ENCODE results near the gene CRHR1.

CRHR1 gene

GRCh38 chr17:45824901-45825492, 40.9 kb downstream of the CRHR1 start:
- no peak for DNase-seq

GRCh38 chr17:45825792-45826191, 41.7 kb downstream of the CRHR1 start:
- no peak for DNase-seq

- no peak for DNase-seq
Observed at GRCh38 chr17:45826919-45827588, 42.9 kb downstream of the CRHR1 start.

- no peak for DNase-seq
Observed at GRCh38 chr17:45828171-45828570, 44.1 kb downstream of the CRHR1 start.

GRCh38 chr17:45828582-45829133, 44.5 kb downstream of the CRHR1 start:
- DNase-seq = no peak

- DNase-seq = no peak
Observed at GRCh38 chr17:45833920-45834319, 49.8 kb downstream of the CRHR1 start.

- no peak for DNase-seq
Observed at GRCh38 chr17:45834471-45835396, 50.6 kb downstream of the CRHR1 start.

- no peak for DNase-seq
Observed at GRCh38 chr17:45835481-45835880, 51.4 kb downstream of the CRHR1 start.

- no peak for DNase-seq
Observed at GRCh38 chr17:45836047-45837044, 52.2 kb downstream of the CRHR1 start.

GRCh38 chr17:45837187-45837586, 53.1 kb downstream of the CRHR1 start:
- no peak for DNase-seq

GRCh38 chr17:45837603-45838002, 53.5 kb downstream of the CRHR1 start:
- no peak for DNase-seq

GRCh38 chr17:45838751-45839295, 54.7 kb downstream of the CRHR1 start:
- DNase-seq = no peak

- no peak for DNase-seq
Observed at GRCh38 chr17:45839442-45839841, 55.3 kb downstream of the CRHR1 start.

GRCh38 chr17:45841186-45841585, 57.1 kb downstream of the CRHR1 start:
- DNase-seq = no peak

GRCh38 chr17:45841883-45842525, 57.9 kb downstream of the CRHR1 start:
- DNase-seq = no peak

- DNase-seq = no peak
Observed at GRCh38 chr17:45843722-45844121, 59.6 kb downstream of the CRHR1 start.

- no peak for DNase-seq
Observed at GRCh38 chr17:45844695-45845375, 60.7 kb downstream of the CRHR1 start, which contains the start of gene SPPL2C. SPPL2C (plus strand) TSS chr17:45844881; CDS start chr17:45844907, 26 bp downstream.

GRCh38 chr17:45845376-45846185, 61.5 kb downstream of the CRHR1 start:
- DNase-seq = no peak

- DNase-seq = no peak
Observed at GRCh38 chr17:45846223-45846622, 62.1 kb downstream of the CRHR1 start.

- DNase-seq = no peak
Observed at GRCh38 chr17:45846646-45847045, 62.5 kb downstream of the CRHR1 start.
